Measurements from ENCODE around the gene EXD2. TPM values are rescaled to one million over a fixed set of nuclear protein-coding genes. Genes with fewer than 3 reads are reported as not detected.

The EXD2 gene
- total and polyA plus RNA-seq, 10 of the 15 experiments (the other 5 are each of a cell fraction or from before 2014, with no cell fraction given), result 1.0 to 12.4 (median 4.6) TPM

- WGBS (ENCODE audit: insufficient coverage, insufficient replicate concordance, low lambda C conversion rate, missing lambda C conversion rate), result 87% methylated on average over 2 of the region's 2 CpGs
- no TSS peak for BruUV-seq (replicated peaks)
- H3K4me1 ChIP-seq (ENCODE audit: control insufficient read depth, insufficient read depth, low read length), result no peaks in the 10 kb centered on the region
- no peaks in the 10 kb centered on the region for H3K79me2 ChIP-seq (ENCODE audit: control insufficient read depth, insufficient read depth, low read length)
- H3K27ac ChIP-seq (ENCODE audit: control insufficient read depth, insufficient read depth), result no peak overlapping the region
- FAIRE-seq (no peak), DNase-seq (ENCODE audit: low read depth, low spot score) (no peak), ATAC-seq (no peak)
- ChIA-PET CTCF (interaction anchor here (0.6 to 1.6 kb wide), 4 partner anchors 15 to 860 kb away, joined by 3 to 5 read pairs (median 4); no protein-coding TSS in a partner anchor), POLR2A (interaction anchor here (0.7 kb wide), 1 partner anchor 262 kb away, joined by 3 read pairs; no protein-coding TSS in a partner anchor), SMC1A (ENCODE audit: uncharacterized antibody, unreplicated experiment) (interaction anchor here (0.7 to 2.0 kb wide), 3 partner anchors 15 to 97 kb away, joined by 3 to 6 read pairs (median 5); partner anchors contain the start of gene EXD2), RAD21 (ENCODE audit: unreplicated experiment) (no interaction called here)
- H2AFZ ChIP-seq (ENCODE audit: control insufficient read depth, low read depth, low read length), result no peak overlapping the region
- no peak overlapping the region for H3K9ac ChIP-seq (ENCODE audit: control insufficient read depth, insufficient read depth, low read length)
- no peaks in the 10 kb centered on the region for H4K20me1 ChIP-seq (ENCODE audit: control insufficient read depth, insufficient read depth)
- TF ChIP-seq BCLAF1 (IDR thresholded peaks at IDR 0.05) (no peak), RB1 (IDR thresholded peaks at IDR 0.05; ENCODE audit: borderline replicate concordance) (no peak), HCFC1 (IDR thresholded peaks at IDR 0.05; ENCODE audit: low read length) (no peak), BRCA1 (IDR thresholded peaks at IDR 0.05; ENCODE audit: low read depth, low read length) (no peak)
- H3K36me3 ChIP-seq (ENCODE audit: control insufficient read depth in 2 of 2, insufficient read depth in 2 of 2, low read length in 1 of 2), result no peaks in the 10 kb centered on the region; a peak in 1 of 4 replicates
- intact Hi-C loops (cut with micrococcal nuclease; ENCODE audit: unreplicated experiment), result no loop called here
- H3K9me3 ChIP-seq (replicated peaks; ENCODE audit: control insufficient read depth, insufficient read depth, low read length), result no peaks in the 10 kb centered on the region
- H3K27me3 ChIP-seq (replicated peaks in 1 of 2; ENCODE audit: control insufficient read depth in 2 of 2, insufficient read depth in 2 of 2, low read length in 1 of 2), result no peaks in the 10 kb centered on the region
- H3K4me3 ChIP-seq, result no peak overlapping the region
- in situ Hi-C loops (cut with MboI), result loop anchor here (25.0 kb wide), 1 partner anchor 511 kb away; no protein-coding TSS in a partner anchor
- no peak overlapping the region for H3K4me2 ChIP-seq (ENCODE audit: control insufficient read depth, insufficient read depth)
Observed at GRCh38 chr14:69226736-69227135, 35.4 kb downstream of the EXD2 start.

- no peak for DNase-seq (ENCODE audit: low read depth, low spot score)
- ChIA-PET POLR2A (no interaction called here), SMC1A (ENCODE audit: uncharacterized antibody, unreplicated experiment) (no interaction called here), RAD21 (ENCODE audit: unreplicated experiment) (no interaction called here), CTCF (no interaction called here)
- BruUV-seq (replicated peaks), result no TSS peak
- no peak overlapping the region for H3K27ac ChIP-seq (ENCODE audit: control insufficient read depth, insufficient read depth)
- no peaks in the 10 kb centered on the region for H3K79me2 ChIP-seq (ENCODE audit: control insufficient read depth, insufficient read depth, low read length)
- no peak overlapping the region for H3K4me3 ChIP-seq
- TF ChIP-seq CUX1 (IDR thresholded peaks at IDR 0.05; ENCODE audit: insufficient replicate concordance, low read depth, low read length), result no peak
- TF ChIP-seq TAF1 (IDR thresholded peaks at IDR 0.05; ENCODE audit: borderline replicate concordance, low read depth, low read length), result no peak
- TF ChIP-seq ELK1 (IDR thresholded peaks at IDR 0.05; ENCODE audit: low read depth, low read length), result no peak
- in situ Hi-C loops (cut with MboI), result loop anchor here (25.0 kb wide), 1 partner anchor 506 kb away; no protein-coding TSS in a partner anchor
- H3K9ac ChIP-seq (ENCODE audit: control insufficient read depth, insufficient read depth, low read length), result no peak overlapping the region
- no peaks in the 10 kb centered on the region for H3K4me1 ChIP-seq (ENCODE audit: control insufficient read depth, insufficient read depth, low read length)
- H3K36me3 ChIP-seq (ENCODE audit: control insufficient read depth in 2 of 2, insufficient read depth in 2 of 2, low read length in 1 of 2), result peaks cover 2% of the 10 kb centered on the region in 2 experiments; a peak in 3 of 4 replicates
- no peaks in the 10 kb centered on the region for H3K9me3 ChIP-seq (replicated peaks; ENCODE audit: control insufficient read depth, insufficient read depth, low read length)
- no peak for FAIRE-seq
- intact Hi-C loops (cut with micrococcal nuclease; ENCODE audit: unreplicated experiment), result no loop called here
- no peak for ATAC-seq
- no peak overlapping the region for H2AFZ ChIP-seq (ENCODE audit: control insufficient read depth, low read depth, low read length)
- no peaks in the 10 kb centered on the region for H3K27me3 ChIP-seq (replicated peaks in 1 of 2; ENCODE audit: control insufficient read depth in 2 of 2, insufficient read depth in 2 of 2, low read length in 1 of 2)
- no peak overlapping the region for H3K4me2 ChIP-seq (ENCODE audit: control insufficient read depth, insufficient read depth)
- no peaks in the 10 kb centered on the region for H4K20me1 ChIP-seq (ENCODE audit: control insufficient read depth, insufficient read depth)
- 94% methylated on average over 2 of the region's 2 CpGs for WGBS (ENCODE audit: insufficient coverage, insufficient replicate concordance, low lambda C conversion rate, missing lambda C conversion rate)
Observed at GRCh38 chr14:69231486-69231885, 40.2 kb downstream of the EXD2 start.
